ENCODE data around the gene HTR1D.

- no peak for TF ChIP-seq CTCF (conservative IDR thresholded peaks at IDR 0.05 in 1 of 2, IDR thresholded peaks at IDR 0.05 in 1 of 2; ENCODE audit: extremely low read depth in 1 of 2, insufficient read depth in 1 of 2, low read depth in 1 of 2, low read length in 2 of 2)
- no peak for TF ChIP-seq EZH2 (IDR thresholded peaks at IDR 0.05; ENCODE audit: borderline replicate concordance, low read length)
Observed at GRCh38 chr1:23254584-23254983, 37.3 kb upstream of the HTR1D start.
